ENCODE data around the gene RBM44.

Gene RBM44

GRCh38 chr2:237870754-237871651, 72.4 kb downstream of the RBM44 start:
- no peak for DNase-seq (ENCODE audit: low read depth in 2 of 2, low spot score in 1 of 2)

GRCh38 chr2:237872178-237872887, 73.8 kb downstream of the RBM44 start:
- no peak for DNase-seq (ENCODE audit: low read depth in 2 of 2, low spot score in 1 of 2)

GRCh38 chr2:237873421-237873831, 74.8 kb downstream of the RBM44 start:
- DNase-seq (ENCODE audit: low read depth in 2 of 2, low spot score in 1 of 2), result no peak

- DNase-seq (ENCODE audit: low read depth in 2 of 2, low spot score in 1 of 2), result no peak
Observed at GRCh38 chr2:237873897-237874551, 75.4 kb downstream of the RBM44 start.

- DNase-seq (ENCODE audit: low read depth in 2 of 2, low spot score in 1 of 2), result no peak
Observed at GRCh38 chr2:237874585-237875161, 76.1 kb downstream of the RBM44 start.

- DNase-seq (ENCODE audit: low read depth in 2 of 2, low spot score in 1 of 2), result no peak
Observed at GRCh38 chr2:237875256-237876060, 76.9 kb downstream of the RBM44 start.

GRCh38 chr2:237876061-237876526, 77.5 kb downstream of the RBM44 start:
- no peak for DNase-seq (ENCODE audit: low read depth in 2 of 2, low spot score in 1 of 2)

- DNase-seq (ENCODE audit: low read depth in 2 of 2, low spot score in 1 of 2), result no peak
Observed at GRCh38 chr2:237876532-237876931, 78.0 kb downstream of the RBM44 start.

- no peak for DNase-seq (ENCODE audit: low read depth in 2 of 2, low spot score in 1 of 2)
Observed at GRCh38 chr2:237876951-237877491, 78.4 kb downstream of the RBM44 start.

GRCh38 chr2:237877576-237878307, 79.2 kb downstream of the RBM44 start:
- DNase-seq (ENCODE audit: low read depth in 2 of 2, low spot score in 1 of 2), result no peak

- no peak for DNase-seq (ENCODE audit: low read depth in 2 of 2, low spot score in 1 of 2)
Observed at GRCh38 chr2:237878321-237879057, 79.9 kb downstream of the RBM44 start.

GRCh38 chr2:237879058-237879430, 80.5 kb downstream of the RBM44 start:
- no peak for DNase-seq (ENCODE audit: low read depth in 2 of 2, low spot score in 1 of 2)

- no peak for DNase-seq (ENCODE audit: low read depth in 2 of 2, low spot score in 1 of 2)
Observed at GRCh38 chr2:237879991-237880560, 81.5 kb downstream of the RBM44 start.

GRCh38 chr2:237882510-237883481, 84.2 kb downstream of the RBM44 start:
- DNase-seq (ENCODE audit: low read depth in 2 of 2, low spot score in 1 of 2), result no peak

- no peak for DNase-seq (ENCODE audit: low read depth in 2 of 2, low spot score in 1 of 2)
Observed at GRCh38 chr2:237883951-237884446, 85.4 kb downstream of the RBM44 start.

- DNase-seq (ENCODE audit: low read depth in 2 of 2, low spot score in 1 of 2), result no peak
Observed at GRCh38 chr2:237884681-237885080, 86.1 kb downstream of the RBM44 start.
